WTC11 (cell line): ENCODE measurements around the gene PROK2.
A peak's percentile ranks its signal among the peaks of the same experiment; 100 is the strongest.

Source experiments
- ELF4 ChIP-seq: sonication (generic); formaldehyde crosslinking; IDR thresholded peaks from 2 replicates; pipeline ENCODE4 v1.8.1; 2022; ENCODE audit warnings: low read depth, mild to moderate bottlenecking, moderate library complexity, missing genetic modification reagents
- NFYB ChIP-seq: sonication (generic); formaldehyde crosslinking; conservative IDR thresholded peaks from 2 replicates; pipeline ENCODE4 v1.8.0; 2022; ENCODE audit warnings: low read depth, missing genetic modification reagents
- TF ChIP-seq, protein P1 (sequence below): sonication (generic); formaldehyde crosslinking; IDR thresholded peaks from 2 replicates; pipeline ENCODE4 v1.8.0; 2022; ENCODE audit warnings: mild to moderate bottlenecking, missing genetic modification reagents
- TF ChIP-seq, protein P2 (sequence below): sonication (generic); formaldehyde crosslinking; IDR thresholded peaks from 2 replicates; pipeline ENCODE4 v1.8.1; 2022; ENCODE audit warnings: mild to moderate bottlenecking, moderate library complexity, missing genetic modification reagents
- TF ChIP-seq, protein P3 (sequence below): fragments of 200-600 bp; IDR thresholded peaks from 2 replicates; pipeline ENCODE4 v1.8.0; 2022; ENCODE audit warnings: antibody characterized with exemption
- TF ChIP-seq, protein P4 (sequence below): sonication (generic); formaldehyde crosslinking; IDR thresholded peaks from 2 replicates; pipeline ENCODE4 v1.8.1; 2023; ENCODE audit warnings: mild to moderate bottlenecking, missing genetic modification reagents, borderline replicate concordance
- TF ChIP-seq, protein P5 (sequence below): sonication (generic); formaldehyde crosslinking; IDR thresholded peaks from 2 replicates; pipeline ENCODE4 v1.8.0; 2022; ENCODE audit warnings: missing genetic modification reagents

DNA sequence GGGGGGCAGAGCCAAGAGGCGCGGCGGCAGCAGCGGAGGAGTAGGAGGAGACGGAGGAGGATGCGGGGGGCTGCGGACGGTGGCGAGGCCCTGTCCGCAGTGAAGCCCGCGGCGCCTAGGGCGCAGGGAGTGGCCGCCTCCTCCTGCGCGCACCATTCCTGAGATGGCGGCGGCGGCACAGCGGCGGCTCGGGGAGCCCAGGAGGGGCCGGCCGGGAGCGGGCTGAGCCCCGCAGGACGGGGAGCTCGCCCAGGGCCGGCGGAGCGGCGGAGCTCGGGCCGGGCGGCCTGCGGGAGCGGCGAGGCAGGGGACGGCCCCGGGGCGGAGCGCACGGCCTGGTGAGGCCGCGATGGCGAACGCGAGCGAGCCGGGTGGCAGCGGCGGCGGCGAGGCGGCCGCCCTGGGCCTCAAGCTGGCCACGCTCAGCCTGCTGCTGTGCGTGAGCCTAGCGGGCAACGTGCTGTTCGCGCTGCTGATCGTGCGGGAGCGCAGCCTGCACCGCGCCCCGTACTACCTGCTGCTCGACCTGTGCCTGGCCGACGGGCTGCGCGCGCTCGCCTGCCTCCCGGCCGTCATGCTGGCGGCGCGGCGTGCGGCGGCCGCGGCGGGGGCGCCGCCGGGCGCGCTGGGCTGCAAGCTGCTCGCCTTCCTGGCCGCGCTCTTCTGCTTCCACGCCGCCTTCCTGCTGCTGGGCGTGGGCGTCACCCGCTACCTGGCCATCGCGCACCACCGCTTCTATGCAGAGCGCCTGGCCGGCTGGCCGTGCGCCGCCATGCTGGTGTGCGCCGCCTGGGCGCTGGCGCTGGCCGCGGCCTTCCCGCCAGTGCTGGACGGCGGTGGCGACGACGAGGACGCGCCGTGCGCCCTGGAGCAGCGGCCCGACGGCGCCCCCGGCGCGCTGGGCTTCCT lies 31.0 kb downstream of the PROK2 start, which contains the start of gene GPR27:
- TF ChIP-seq NFYB (CRISPR knock-in tag): peak; percentile 37; the same call in 1 of the 2 replicates
- TF ChIP-seq, protein P1, sequence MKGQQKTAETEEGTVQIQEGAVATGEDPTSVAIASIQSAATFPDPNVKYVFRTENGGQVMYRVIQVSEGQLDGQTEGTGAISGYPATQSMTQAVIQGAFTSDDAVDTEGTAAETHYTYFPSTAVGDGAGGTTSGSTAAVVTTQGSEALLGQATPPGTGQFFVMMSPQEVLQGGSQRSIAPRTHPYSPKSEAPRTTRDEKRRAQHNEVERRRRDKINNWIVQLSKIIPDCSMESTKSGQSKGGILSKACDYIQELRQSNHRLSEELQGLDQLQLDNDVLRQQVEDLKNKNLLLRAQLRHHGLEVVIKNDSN (CRISPR knock-in tag): no peak
- TF ChIP-seq, protein P2, sequence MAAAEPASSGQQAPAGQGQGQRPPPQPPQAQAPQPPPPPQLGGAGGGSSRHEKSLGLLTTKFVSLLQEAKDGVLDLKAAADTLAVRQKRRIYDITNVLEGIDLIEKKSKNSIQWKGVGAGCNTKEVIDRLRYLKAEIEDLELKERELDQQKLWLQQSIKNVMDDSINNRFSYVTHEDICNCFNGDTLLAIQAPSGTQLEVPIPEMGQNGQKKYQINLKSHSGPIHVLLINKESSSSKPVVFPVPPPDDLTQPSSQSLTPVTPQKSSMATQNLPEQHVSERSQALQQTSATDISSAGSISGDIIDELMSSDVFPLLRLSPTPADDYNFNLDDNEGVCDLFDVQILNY (CRISPR knock-in tag): no peak
- TF ChIP-seq, protein P3, sequence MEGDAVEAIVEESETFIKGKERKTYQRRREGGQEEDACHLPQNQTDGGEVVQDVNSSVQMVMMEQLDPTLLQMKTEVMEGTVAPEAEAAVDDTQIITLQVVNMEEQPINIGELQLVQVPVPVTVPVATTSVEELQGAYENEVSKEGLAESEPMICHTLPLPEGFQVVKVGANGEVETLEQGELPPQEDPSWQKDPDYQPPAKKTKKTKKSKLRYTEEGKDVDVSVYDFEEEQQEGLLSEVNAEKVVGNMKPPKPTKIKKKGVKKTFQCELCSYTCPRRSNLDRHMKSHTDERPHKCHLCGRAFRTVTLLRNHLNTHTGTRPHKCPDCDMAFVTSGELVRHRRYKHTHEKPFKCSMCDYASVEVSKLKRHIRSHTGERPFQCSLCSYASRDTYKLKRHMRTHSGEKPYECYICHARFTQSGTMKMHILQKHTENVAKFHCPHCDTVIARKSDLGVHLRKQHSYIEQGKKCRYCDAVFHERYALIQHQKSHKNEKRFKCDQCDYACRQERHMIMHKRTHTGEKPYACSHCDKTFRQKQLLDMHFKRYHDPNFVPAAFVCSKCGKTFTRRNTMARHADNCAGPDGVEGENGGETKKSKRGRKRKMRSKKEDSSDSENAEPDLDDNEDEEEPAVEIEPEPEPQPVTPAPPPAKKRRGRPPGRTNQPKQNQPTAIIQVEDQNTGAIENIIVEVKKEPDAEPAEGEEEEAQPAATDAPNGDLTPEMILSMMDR: no peak
- TF ChIP-seq, protein P4, sequence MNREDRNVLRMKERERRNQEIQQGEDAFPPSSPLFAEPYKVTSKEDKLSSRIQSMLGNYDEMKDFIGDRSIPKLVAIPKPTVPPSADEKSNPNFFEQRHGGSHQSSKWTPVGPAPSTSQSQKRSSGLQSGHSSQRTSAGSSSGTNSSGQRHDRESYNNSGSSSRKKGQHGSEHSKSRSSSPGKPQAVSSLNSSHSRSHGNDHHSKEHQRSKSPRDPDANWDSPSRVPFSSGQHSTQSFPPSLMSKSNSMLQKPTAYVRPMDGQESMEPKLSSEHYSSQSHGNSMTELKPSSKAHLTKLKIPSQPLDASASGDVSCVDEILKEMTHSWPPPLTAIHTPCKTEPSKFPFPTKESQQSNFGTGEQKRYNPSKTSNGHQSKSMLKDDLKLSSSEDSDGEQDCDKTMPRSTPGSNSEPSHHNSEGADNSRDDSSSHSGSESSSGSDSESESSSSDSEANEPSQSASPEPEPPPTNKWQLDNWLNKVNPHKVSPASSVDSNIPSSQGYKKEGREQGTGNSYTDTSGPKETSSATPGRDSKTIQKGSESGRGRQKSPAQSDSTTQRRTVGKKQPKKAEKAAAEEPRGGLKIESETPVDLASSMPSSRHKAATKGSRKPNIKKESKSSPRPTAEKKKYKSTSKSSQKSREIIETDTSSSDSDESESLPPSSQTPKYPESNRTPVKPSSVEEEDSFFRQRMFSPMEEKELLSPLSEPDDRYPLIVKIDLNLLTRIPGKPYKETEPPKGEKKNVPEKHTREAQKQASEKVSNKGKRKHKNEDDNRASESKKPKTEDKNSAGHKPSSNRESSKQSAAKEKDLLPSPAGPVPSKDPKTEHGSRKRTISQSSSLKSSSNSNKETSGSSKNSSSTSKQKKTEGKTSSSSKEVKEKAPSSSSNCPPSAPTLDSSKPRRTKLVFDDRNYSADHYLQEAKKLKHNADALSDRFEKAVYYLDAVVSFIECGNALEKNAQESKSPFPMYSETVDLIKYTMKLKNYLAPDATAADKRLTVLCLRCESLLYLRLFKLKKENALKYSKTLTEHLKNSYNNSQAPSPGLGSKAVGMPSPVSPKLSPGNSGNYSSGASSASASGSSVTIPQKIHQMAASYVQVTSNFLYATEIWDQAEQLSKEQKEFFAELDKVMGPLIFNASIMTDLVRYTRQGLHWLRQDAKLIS (CRISPR knock-in tag): no peak
- TF ChIP-seq, protein P5, sequence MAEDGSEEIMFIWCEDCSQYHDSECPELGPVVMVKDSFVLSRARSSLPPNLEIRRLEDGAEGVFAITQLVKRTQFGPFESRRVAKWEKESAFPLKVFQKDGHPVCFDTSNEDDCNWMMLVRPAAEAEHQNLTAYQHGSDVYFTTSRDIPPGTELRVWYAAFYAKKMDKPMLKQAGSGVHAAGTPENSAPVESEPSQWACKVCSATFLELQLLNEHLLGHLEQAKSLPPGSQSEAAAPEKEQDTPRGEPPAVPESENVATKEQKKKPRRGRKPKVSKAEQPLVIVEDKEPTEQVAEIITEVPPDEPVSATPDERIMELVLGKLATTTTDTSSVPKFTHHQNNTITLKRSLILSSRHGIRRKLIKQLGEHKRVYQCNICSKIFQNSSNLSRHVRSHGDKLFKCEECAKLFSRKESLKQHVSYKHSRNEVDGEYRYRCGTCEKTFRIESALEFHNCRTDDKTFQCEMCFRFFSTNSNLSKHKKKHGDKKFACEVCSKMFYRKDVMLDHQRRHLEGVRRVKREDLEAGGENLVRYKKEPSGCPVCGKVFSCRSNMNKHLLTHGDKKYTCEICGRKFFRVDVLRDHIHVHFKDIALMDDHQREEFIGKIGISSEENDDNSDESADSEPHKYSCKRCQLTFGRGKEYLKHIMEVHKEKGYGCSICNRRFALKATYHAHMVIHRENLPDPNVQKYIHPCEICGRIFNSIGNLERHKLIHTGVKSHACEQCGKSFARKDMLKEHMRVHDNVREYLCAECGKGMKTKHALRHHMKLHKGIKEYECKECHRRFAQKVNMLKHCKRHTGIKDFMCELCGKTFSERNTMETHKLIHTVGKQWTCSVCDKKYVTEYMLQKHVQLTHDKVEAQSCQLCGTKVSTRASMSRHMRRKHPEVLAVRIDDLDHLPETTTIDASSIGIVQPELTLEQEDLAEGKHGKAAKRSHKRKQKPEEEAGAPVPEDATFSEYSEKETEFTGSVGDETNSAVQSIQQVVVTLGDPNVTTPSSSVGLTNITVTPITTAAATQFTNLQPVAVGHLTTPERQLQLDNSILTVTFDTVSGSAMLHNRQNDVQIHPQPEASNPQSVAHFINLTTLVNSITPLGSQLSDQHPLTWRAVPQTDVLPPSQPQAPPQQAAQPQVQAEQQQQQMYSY: no peak
- TF ChIP-seq ELF4: no peak
